22Rv1 (cell line): ENCODE results near the gene KRTAP5-10.
"Not testable (repeated sequence)": the region's sequence is repeated elsewhere in the genome, so short reads cannot be mapped to it uniquely, and the experiment has no call there.

Experiments used
- ZFX ChIP-seq: fragments of 450-650 bp; IDR thresholded peaks from 2 replicates; pipeline ENCODE4 v1.6.1; 2017; ENCODE audit warnings: antibody characterized with exemption, borderline replicate concordance
- TF ChIP-seq, protein P1 (sequence below): fragments of 450-650 bp; IDR thresholded peaks from 2 replicates; pipeline ENCODE4 v1.5.1; 2017; ENCODE audit warnings: mild to moderate bottlenecking

DNA sequence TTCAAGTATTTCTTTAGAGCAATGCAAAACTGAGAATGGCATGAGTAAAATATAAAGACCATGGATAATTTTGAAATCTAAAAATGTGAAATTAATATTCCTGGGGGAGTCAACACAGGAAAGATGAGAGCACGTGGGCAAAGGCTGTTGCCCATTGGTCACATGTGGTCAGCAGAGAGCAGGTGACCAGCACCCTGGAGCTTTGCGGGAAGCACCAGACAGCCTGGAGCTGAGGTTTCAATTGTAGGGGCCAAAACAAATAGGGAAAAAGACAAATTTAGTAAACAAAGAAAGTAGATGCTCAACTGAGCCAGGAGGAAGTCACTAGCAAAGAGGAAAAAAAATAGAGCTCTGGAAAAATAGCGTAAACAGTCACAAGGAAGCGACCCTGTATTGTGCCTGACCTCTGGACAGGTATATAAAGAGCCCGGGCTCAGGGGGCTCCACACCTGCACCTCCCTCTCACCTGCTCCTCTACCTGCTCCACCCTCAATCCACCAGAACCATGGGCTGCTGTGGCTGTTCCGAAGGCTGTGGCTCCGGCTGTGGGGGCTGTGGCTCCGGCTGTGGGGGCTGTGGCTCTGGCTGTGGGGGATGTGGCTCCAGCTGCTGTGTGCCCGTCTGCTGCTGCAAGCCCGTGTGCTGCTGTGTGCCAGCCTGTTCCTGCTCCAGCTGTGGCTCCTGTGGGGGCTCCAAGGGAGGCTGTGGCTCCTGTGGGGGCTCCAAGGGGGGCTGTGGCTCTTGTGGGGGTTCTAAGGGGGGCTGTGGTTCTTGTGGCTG is 38.4 kb upstream of the KRTAP5-10 start, which contains the start of gene KRTAP5-7:
- TF ChIP-seq, protein P1, sequence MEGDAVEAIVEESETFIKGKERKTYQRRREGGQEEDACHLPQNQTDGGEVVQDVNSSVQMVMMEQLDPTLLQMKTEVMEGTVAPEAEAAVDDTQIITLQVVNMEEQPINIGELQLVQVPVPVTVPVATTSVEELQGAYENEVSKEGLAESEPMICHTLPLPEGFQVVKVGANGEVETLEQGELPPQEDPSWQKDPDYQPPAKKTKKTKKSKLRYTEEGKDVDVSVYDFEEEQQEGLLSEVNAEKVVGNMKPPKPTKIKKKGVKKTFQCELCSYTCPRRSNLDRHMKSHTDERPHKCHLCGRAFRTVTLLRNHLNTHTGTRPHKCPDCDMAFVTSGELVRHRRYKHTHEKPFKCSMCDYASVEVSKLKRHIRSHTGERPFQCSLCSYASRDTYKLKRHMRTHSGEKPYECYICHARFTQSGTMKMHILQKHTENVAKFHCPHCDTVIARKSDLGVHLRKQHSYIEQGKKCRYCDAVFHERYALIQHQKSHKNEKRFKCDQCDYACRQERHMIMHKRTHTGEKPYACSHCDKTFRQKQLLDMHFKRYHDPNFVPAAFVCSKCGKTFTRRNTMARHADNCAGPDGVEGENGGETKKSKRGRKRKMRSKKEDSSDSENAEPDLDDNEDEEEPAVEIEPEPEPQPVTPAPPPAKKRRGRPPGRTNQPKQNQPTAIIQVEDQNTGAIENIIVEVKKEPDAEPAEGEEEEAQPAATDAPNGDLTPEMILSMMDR: not testable (repeated sequence)
- not testable (repeated sequence) for TF ChIP-seq ZFX
